HL-60 (cell line): Measurements from ENCODE around the gene PCDHGA1.

Experiments
- TF ChIP-seq, protein P1 (sequence below): IDR thresholded peaks from one replicate; pipeline ENCODE4 v1.5.1; 2011; ENCODE audit warnings: low read length, control low read depth, inconsistent platforms; ENCODE audit not compliant: insufficient read depth
- TF ChIP-seq, protein P2 (sequence below): IDR thresholded peaks from 2 replicates; pipeline ENCODE4 v1.6.1; 2012; ENCODE audit warnings: low read depth; ENCODE audit not compliant: insufficient replicate concordance

DNA sequence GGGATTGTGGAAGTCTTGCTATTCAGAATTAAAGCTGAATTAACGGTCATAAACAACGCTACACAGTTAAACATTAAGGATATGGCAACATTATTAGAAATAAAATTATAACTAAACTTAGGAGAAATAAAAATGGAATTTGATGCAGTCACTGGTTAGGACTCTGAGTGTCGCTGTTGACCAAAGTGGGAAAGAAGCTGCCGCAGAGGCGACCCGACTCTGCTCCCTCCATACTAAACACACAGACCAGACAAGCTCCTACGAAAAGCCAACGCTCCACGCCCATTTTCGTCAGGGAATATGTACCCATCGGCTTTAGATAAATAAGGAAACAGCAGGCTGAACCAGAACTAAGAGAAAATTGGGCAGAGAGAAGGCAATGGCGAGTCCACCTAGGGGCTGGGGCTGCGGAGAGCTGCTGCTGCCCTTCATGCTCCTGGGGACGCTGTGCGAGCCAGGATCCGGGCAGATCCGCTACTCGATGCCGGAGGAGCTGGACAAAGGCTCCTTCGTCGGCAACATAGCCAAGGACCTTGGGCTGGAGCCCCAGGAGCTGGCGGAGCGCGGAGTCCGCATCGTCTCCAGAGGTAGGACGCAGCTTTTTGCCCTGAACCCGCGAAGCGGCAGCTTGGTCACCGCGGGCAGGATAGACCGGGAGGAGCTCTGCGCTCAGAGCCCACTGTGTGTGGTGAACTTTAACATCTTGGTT lies 33.8 kb downstream of the PCDHGA1 start, which contains the start of gene PCDHGA5:
- TF ChIP-seq, protein P1, sequence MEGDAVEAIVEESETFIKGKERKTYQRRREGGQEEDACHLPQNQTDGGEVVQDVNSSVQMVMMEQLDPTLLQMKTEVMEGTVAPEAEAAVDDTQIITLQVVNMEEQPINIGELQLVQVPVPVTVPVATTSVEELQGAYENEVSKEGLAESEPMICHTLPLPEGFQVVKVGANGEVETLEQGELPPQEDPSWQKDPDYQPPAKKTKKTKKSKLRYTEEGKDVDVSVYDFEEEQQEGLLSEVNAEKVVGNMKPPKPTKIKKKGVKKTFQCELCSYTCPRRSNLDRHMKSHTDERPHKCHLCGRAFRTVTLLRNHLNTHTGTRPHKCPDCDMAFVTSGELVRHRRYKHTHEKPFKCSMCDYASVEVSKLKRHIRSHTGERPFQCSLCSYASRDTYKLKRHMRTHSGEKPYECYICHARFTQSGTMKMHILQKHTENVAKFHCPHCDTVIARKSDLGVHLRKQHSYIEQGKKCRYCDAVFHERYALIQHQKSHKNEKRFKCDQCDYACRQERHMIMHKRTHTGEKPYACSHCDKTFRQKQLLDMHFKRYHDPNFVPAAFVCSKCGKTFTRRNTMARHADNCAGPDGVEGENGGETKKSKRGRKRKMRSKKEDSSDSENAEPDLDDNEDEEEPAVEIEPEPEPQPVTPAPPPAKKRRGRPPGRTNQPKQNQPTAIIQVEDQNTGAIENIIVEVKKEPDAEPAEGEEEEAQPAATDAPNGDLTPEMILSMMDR = no peak
- TF ChIP-seq, protein P2, sequence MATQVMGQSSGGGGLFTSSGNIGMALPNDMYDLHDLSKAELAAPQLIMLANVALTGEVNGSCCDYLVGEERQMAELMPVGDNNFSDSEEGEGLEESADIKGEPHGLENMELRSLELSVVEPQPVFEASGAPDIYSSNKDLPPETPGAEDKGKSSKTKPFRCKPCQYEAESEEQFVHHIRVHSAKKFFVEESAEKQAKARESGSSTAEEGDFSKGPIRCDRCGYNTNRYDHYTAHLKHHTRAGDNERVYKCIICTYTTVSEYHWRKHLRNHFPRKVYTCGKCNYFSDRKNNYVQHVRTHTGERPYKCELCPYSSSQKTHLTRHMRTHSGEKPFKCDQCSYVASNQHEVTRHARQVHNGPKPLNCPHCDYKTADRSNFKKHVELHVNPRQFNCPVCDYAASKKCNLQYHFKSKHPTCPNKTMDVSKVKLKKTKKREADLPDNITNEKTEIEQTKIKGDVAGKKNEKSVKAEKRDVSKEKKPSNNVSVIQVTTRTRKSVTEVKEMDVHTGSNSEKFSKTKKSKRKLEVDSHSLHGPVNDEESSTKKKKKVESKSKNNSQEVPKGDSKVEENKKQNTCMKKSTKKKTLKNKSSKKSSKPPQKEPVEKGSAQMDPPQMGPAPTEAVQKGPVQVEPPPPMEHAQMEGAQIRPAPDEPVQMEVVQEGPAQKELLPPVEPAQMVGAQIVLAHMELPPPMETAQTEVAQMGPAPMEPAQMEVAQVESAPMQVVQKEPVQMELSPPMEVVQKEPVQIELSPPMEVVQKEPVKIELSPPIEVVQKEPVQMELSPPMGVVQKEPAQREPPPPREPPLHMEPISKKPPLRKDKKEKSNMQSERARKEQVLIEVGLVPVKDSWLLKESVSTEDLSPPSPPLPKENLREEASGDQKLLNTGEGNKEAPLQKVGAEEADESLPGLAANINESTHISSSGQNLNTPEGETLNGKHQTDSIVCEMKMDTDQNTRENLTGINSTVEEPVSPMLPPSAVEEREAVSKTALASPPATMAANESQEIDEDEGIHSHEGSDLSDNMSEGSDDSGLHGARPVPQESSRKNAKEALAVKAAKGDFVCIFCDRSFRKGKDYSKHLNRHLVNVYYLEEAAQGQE = no peak
